Skin of body (tissue), 2 donors: ENCODE results near the gene CENPE. TPM values are rescaled to one million over a fixed set of nuclear protein-coding genes. Genes with fewer than 3 reads are reported as not detected.
A peak's percentile ranks its signal among the peaks of the same experiment; 100 is the strongest.

Source experiments
- DNase-seq: peaks from one replicate; lab custom pipeline; 2025; lab: John Stamatoyannopoulos, UW
- total RNA-seq: library from RNA; depleted of rRNA; stranded (reverse); fragments of >200 nt; gene quantifications from one replicate; pipeline ENCODE4 v1.2.3, GENCODE V29; 2014

The CENPE gene
- total RNA-seq, 1 donor from 2014 or later: 14.0 TPM

DNA sequence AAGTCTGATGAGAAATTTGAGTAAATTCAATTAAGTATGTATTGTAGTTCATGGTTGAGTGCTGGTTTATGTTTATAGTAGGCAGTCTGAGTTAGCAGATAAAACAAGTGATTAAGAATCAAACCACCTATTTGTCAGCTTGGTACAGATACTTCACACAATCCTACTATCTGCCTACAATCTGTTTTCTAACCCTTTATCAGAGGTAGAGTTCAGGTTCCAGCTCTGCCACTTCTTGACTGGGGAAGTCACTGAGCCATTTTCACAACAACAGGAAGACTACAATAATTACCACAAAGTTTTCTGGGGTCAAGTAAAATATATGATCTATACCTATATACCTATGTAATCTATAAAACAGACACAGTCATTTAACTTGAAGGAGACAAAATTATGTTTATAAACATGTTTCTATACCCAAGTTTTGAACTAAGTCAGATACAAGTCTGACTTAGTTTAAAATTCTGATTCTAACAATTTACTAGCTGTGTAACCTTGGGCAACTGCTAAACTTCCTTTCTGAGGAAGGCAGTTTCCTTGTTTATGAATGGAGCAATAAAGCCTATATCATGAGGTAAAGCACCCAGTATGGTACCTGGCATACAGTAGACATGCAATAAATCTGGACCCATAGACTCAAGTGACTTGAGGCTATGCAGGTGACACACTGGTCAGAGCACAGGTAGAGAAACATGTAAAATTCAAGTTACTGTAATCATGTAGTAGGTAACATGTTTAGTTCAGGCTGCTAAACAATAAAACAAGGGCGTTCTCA lies 61.3 kb downstream of the CENPE start:
- no peak for DNase-seq

DNA sequence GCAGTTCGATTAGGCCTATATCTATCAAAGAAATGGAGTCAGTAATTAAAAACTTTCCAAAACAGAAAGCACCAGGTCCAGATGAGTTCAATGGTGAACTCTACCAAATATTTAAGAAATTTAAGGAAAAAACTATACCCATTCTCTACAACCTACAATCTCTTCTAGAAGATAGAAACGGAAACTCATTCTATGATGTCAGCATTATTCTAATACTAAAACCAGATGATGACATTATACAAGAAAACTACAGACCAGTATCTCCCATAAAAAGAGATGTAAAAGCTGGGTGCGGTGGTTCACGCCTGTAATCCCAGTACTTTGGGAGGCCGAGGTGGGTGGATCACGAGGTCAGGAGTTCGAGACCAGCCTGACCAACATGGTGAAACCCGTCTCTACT lies 69.0 kb downstream of the CENPE start:
- DNase-seq: no peak

- DNase-seq: no peak
Observed at GRCh38 chr4:103126126-103126525, 72.0 kb downstream of the CENPE start.

- no peak for DNase-seq
Observed at GRCh38 chr4:103123114-103123513, 75.0 kb downstream of the CENPE start.

DNA sequence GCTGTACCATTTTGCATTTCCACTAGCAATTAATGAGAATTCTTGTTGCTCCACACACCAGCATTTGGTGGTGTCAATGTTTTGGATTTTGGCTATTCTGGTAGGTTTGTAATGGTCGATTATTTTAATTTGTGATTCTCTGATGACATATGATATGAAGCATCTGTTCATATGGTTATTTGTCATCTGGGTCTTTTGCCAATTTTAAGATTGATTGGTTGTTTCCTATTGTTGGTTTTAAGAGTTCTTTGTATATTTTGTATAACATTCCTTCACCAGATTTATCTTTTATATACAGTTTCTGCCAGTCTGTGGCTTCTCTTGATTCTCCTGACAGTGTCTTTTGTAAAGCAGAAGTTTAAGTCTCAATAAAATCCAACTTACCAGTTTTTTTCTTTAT lies 80.0 kb downstream of the CENPE start:
- no peak for DNase-seq

GRCh38 chr4:103111598-103111997 lies 86.5 kb downstream of the CENPE start:
- DNase-seq: no peak

DNA sequence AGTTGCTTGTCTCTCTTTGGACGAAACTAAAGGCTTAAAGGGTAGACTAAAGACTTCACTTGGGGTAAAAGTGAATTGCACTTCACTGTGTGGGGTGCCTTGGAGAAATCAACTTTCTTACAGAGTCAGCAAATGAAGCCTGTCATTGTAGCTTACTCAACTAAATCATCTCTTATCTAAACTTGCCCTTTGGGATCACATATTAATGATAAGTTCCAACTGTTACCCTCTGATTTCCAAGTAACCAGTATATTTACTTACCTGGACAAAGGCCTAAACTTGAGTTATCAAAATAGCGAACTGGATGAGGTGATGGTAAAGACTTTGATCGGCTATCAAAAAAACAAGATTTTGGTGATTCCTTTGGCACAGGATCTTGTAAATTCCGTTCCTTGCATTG lies 89.6 kb downstream of the CENPE start:
- no peak for DNase-seq

DNA sequence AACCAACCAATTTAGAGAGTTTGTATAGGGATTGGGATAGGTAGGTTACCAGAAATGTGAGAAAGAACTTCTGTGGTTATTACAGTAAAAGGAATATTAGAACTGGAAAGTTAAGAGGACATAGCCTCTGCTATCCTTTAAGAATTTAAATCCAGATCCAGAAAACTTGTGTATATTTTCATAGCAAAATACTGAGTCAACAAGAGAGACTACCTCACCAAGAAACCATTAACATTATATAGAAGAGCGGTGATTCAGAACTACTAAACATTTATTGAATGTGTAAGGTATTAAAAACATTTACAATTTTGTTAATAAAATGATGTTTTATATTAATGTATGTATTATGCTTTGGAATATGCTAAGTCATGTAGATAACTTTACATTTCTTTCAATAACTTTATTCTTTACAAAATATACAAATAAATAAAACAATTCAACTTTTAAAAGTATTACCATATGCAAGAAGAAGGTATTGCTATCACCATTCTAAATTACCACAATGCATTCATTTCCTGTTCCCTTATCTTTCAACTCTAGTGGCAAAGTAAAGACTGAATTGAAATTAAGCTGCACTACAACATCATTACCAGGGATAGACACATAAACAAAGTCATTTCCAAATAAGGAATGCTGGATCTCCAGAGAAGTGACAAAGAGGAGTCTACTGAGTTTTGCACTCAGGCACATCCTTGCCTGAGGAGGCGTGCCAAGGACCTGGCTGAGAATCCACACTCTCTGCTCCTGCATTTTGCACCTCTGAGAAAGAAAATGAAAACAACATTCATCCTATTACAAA lies 92.4 kb downstream of the CENPE start:
- DNase-seq: no peak

- no peak for DNase-seq
Observed at GRCh38 chr4:103104886-103105285, 93.3 kb downstream of the CENPE start.

DNA sequence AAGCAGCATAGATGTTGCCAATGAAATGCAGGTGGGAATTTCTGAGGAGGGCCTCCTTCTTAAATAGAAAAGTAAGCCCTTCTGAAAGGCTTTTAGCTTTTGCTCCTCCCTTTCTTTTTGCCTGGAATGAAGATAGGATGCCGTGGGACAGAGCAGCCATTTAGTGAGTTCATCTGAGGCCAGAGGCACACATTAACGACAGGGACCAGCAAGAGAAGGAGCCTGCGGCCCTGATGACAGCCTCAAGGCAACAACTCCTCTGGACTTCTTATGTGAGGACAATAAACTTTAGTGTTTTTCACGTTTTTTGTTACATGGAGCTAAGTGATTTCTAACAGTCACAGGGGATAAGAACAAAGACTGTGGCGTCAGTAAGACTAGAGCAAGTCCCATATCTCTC lies 97.5 kb downstream of the CENPE start:
- DNase-seq: no peak

DNA sequence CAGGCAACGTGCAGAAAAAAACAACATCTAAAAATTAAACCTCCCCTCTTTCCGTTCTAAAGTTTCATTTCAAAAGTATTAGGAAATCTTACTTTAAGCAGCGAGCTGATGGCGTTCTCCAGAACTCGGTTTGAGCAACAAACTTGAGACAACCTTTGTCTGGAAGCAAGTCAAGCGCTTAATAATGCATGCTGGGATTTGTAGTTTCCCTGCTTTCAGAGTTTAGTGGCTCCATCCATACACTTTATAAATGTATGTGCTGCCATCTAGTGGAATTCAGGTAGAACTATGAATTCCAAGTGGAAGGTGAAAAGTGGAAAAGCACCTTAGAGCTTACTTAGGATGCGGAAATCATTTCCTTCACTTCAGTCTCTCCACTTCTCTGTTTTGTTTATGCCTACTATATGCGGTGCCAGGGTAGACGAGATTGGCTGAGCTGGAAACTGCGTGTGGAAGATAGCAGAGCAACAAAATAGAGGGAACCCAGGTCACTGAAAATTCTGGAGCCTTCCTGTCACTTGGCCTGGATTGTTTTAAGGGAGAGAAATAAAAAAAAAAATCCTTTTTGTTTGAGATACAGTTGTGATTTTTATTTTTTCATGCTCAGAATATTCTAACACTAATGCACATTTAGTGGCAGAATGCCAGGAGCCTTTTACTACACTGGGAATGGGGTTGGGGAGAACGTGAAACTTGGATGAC lies 98.3 kb downstream of the CENPE start, which contains the start of gene BDH2:
TSS of gene BDH2 (minus strand) at position 144 of the 702 bp plus-strand sequence. CDS start 3,580 bp downstream, outside the sequence.
- peak; percentile 96 for DNase-seq

- peak; percentile 16 for DNase-seq
Observed at GRCh38 chr4:103098756-103099440, 99.2 kb downstream of the CENPE start.

- DNase-seq: no peak
Observed at GRCh38 chr4:103098341-103098740, 99.8 kb downstream of the CENPE start.

DNA sequence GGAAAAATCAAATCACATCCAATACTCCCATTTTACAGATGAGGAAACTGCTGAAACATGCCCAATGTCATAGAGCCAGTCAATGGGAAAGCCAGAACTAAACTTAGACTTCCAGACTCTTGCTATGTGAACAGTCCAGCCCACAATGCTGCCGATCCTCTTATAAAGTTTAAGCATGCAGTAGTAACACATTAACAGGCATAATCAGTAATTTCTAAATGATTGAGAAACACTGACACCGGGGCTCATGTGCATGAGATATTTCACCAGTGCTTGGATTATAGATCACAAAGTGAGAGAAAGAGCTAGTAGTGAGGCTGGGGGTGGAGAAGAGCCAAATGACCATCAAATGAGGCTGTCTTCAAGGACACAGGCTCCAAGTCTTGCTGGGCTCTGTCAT lies 101.0 kb downstream of the CENPE start:
- no peak for DNase-seq

DNA sequence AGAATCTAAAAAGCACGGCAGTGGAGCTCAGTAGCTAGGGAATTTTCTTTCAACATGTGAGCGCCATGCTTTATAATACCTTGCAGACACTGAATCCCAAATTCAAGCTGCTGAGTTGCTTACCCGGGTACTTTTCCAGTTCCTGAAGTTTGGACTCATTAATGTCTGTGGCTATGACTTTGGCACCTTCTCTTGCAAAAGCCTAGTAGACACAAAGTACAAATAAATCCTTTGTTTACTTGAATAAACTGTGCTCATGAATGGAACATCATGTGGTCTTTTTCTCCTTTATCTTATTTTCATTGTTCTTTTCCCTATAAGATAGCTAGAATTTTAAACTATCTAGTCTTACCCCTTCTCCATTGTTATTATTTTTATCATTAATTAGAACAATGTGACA lies 103.1 kb downstream of the CENPE start:
- no peak for DNase-seq

- DNase-seq: no peak
Observed at GRCh38 chr4:103092245-103092644, 105.9 kb downstream of the CENPE start.

GRCh38 chr4:103091601-103092223 lies 106.4 kb downstream of the CENPE start:
- DNase-seq: no peak

DNA sequence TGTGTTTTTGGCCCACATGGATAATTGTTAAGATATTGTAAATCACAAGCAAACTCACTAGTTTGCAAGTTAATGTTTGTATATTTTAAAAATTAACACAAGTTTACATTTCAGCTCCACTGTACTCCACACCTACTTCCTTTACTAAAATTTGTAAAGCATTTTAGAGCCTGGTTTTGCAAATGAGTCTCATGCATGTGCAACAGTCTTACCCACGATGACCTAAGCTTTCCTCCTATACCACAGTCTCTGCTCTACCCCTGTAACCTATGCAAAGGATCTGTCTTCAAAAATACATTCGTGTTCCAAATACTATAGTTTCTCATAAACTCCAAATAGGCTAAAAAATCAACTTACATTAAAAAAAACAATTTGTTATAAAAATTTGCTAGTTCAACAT lies 108.7 kb downstream of the CENPE start:
- DNase-seq: no peak

- DNase-seq: no peak
Observed at GRCh38 chr4:103086551-103086950, 111.6 kb downstream of the CENPE start.

GRCh38 chr4:103085555-103086196 lies 112.5 kb downstream of the CENPE start:
- no peak for DNase-seq
